ENCODE results near the gene LRRC14B.
"Not testable (repeated sequence)": the region's sequence is repeated elsewhere in the genome, so short reads cannot be mapped to it uniquely, and the experiment has no call there.

LRRC14B gene

DNA sequence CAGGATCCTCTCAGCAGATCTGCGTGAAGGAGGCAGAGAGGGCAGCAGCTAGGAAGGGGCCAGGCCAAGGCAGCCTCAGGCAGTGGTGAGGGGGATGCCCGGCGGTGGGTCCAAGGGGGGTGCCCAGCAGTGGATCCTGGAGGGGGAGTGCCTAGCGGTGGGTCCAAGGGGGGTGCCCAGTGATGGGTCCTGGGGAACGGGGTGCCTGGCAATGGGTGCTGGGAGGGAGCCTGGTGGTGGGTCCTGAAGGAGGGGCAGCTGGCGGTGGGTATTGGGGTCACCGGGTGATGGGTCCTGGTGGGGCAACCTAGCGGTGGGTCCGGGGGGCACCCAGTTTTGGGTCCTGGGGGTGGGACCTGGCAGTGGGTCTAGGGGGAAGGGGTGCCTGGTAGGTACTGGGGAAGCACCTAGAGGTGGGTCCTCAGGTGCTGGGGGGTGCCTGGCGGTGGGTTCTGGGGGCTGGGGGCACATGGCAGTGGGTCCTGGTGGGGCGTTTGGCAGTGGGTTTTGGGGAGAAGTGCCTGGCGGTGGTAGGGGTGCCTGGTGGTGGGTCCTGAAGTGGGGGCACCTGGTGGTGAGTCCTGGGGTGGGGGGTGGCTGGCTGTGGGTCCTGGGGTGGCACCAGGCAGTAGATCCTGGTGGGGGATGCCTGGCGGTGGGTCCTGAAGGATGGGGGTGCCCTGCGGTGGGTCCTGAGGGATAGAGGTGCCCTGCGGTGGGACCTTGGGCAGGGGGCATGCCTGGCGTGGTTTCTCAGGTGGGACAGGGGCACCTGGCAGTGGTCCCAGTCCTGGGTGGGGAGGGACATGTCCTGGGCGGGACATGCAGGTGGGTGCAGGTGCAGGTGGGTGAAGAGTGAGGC, 1.9 kb downstream of the LRRC14B start:
- DNase-seq: no peak

DNA sequence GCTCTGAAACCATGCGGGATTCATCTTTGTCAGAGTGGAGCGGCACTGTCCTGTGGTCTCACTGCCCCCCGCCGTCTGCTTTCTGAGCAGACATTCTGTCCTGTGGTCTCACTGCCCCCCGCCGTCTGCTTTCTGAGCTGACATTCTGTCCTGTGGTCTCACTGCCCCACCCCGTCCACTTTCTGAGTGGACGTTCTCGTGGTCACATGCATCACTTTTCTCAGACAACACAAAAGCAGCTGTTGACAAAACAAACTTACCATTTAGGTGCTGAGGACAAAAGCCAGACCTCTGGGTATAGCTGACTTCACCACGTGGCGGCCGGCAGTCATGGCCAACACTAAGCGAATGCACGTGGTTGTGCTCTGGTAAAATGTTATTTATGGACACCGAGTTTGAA, 2.8 kb downstream of the LRRC14B start:
- DNase-seq: no peak

DNA sequence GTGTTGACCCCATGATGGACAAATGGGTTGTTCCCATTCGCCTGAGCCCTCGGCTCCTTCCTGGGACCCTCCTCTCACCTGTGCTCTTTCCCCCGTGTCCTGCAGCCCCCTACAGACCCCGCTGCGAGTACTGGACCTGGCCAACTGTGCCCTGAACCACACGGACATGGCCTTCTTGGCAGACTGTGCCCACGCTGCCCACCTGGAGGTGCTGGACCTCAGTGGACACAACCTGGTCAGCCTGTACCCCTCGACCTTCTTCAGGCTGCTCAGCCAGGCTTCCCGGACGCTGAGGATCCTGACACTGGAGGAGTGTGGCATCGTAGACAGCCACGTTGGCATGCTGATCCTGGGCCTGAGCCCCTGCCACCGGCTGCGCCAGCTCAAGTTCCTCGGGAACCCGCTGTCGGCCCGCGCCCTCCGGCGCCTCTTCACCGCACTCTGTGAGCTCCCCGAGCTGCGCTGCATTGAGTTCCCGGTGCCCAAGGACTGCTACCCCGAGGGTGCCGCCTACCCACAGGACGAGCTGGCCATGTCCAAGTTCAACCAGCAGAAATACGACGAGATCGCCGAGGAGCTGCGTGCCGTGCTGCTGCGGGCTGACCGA, 3.4 kb downstream of the LRRC14B start:
- no peak for DNase-seq

DNA sequence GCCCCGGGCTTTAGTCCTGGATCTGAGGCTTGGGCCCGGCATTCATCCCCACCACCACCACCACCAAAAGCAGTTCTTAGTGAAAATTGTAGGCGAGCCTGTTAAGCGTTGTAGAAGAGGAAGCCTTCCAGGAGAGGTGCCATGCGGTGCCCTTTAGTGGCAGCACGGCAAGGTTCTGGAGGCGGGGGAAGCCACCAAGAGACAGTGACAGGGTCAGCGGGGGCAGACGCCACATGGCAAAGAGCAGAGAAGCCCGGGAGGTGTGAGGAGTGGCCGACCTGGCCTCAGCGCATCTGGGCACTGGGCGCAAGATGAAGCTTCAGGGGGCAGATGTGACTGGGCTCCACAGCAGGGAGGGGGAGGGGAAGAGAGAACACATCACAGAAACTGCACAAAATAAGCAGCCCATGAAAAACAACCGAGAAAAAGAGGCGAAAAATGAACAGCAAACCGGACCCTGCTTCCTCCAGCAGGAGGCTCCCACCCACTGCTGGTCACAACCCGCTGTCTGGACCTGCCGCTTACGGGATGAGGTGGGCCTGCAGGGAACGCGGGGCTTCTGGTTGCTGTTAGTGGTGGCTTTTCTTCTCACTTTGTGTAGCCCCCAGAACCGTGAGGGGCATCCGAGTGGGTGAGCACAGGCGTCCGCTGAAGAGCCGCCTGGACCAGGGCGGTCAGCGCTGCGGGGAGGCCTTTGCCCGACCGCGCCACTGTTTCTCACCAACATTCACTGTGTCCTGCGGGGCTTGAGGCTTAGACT, 4.3 kb downstream of the LRRC14B start:
- DNase-seq: no peak

DNA sequence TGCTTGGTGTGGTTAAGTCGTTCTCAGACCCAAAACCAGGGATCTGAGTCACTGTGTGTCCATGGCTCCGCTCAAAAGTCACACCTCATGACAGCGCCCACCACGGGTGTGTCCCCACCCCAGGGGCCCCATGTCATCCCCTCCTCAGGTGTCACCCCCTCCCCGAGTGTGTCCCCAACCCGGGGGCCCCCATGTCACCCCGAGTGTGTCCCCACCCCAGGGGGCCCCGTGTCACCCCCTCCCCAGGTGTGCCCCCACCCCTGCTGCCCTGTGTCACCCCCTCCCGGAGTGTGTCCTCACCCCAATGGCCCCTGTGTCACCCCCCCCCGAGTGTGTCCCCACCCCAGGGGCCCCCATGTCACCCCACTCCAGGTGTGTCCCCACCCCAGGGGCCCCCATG, 5.1 kb downstream of the LRRC14B start:
- no peak for DNase-seq

- not testable (repeated sequence) for DNase-seq
Observed at GRCh38 chr5:197031-197430, 5.7 kb downstream of the LRRC14B start.

- DNase-seq: no peak
Observed at GRCh38 chr5:197892-198489, 6.7 kb downstream of the LRRC14B start.

GRCh38 chr5:198516-199196, 7.4 kb downstream of the LRRC14B start:
- DNase-seq: no peak

DNA sequence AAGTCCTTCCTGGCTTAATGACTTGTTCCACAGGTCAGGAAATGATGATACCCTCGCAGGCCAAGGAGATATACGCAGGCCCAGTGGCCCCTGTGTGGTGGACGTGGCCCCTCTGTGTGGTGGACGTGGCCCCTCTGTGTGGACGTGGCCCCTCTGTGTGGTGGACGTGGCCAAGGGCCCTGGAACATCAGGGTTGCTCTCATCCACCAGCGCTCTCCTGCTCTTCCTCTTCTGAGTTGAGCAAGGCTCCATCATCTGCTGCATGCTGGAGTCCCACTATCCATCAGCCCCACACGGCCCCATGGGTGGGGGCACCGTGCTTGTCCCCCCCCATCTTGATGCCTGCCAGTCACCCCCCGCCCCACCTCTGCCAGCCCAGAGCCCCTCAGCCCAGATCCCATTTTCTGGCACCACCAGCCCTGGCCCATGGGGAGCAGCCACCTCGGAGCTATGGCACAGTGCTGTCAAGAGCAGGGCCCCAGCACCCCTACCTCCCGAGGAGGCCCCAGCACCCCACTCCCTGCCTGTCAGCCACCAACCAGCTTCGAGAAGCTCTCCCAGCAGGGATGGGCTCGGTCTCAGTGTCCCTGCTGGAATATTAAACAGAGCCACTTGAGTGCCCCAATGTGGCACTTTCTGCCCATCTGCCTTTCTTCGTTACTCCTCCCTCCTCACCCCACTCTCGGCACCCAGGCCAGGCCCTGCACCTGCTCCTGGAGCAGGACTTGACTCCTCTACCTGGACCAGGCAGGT, 8.1 kb downstream of the LRRC14B start:
- DNase-seq: no peak

DNA sequence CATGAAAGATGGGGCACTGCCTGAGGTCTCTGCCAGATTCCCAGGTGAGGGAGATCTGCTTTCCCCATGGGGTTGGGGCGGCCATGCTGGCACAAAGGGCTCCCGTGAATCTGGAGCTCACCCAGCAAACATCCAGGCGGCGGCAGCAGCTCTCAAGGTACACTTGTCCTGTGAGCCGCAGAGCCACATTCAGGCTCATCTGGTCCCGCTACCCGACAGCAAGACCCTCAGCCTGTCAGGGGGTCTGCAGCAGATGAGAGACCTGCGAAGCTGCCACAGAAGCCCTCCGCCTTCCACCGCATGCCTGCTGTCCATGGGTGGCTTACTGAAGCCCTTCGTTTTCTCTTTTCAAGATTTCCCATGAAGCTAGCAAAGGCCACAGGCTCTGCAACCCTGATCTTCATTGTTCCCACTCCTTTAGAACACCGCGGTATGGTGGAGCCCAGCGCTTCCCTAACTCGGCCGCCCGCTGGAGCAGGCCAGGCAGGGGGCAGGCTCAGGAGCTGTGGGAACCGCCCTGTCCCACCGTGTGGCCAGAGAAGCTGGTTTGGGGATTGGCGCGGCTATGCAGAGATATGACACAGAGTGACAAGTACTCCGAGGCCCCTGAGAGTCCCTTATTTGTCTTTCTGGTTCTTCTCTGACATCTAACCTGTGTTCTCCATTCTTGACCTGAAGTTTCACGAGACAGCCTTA, 8.8 kb downstream of the LRRC14B start:
- no peak for DNase-seq

DNA sequence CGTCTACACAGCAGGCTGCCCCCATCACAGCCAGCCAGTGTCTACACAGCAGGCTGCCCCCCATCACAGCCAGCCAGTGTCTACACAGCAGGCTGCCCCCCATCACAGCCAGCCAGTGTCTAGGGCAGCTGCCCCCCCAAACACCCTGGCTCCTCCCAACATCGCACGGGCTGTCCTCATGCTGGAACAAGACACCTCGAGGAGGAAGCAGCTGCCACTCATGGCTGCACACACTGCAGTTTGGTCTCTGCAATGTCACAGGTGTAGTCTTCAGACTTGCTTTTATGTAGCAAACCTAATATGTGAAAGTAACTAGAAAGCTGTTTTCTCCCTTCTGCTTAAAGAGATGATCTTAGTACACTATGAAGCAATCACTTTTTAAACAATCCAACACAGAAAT, 9.7 kb downstream of the LRRC14B start:
- DNase-seq: no peak

GRCh38 chr5:201672-202071, 10.4 kb downstream of the LRRC14B start:
- DNase-seq: no peak

DNA sequence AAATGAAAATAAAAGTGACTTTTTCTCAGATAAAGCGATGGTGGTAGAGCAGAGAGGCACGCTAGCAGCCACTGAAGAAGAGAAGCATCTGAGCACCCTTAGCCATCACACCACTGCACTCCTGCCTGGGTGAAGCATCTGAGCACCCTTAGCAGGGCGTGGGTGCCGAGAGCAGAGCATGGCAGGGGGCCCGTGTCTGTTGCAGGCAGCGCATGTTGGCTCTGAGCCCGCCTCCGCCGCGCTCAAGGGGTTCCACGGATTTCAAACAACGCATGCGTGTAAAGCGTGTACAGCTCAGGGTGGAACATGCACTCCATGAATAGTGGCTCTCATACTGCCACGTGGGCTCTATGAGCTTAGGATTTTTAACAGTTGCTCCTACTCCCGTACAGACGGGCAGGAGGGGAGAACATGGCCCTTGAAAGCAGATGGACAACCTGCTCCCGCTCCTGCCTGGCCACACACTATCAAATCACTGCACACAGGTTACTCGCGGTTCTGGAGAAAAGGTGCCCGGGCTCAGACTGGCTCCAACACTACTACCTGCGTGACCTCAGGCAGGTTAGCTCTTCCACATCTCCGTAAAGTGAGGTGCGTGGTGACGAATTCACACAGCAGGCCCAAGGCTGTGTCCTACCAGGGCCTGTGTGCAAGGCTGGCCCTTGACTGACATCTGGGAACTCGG, 12.1 kb downstream of the LRRC14B start:
- no peak for DNase-seq

GRCh38 chr5:204001-204400, 12.7 kb downstream of the LRRC14B start:
- no peak for DNase-seq

GRCh38 chr5:204462-204861, 13.2 kb downstream of the LRRC14B start:
- no peak for DNase-seq

GRCh38 chr5:204966-205670, 13.8 kb downstream of the LRRC14B start:
- no peak for DNase-seq

- DNase-seq: no peak
Observed at GRCh38 chr5:206406-206805, 15.1 kb downstream of the LRRC14B start.

DNA sequence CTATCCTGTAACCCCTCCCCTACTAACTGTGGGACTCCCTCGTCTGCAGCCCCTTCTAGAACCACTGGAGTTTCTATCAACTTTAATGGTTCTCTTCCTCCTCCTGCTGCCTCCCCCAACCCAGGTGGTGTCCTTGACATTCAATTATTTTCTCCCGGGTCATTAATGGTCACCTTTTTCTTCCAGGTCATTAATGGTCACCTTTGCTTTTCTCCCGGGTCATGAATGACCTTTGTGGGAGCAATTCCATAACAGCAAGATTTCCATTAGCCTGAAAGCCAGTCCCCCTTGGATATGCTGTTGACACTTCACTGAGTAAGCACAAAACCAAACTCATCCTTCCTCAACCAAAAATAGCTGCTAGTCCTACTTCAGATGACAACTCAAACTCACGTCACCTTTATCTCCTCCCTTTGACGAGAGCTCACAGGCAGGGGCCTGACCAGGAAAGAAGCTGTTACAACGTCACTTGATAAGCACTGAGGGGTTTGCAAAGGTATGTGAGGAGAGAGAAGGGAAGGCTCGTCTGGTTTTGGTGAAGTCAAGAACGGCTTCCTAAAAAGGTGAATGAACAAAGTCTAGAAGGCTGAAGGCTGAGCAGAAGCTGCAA, 15.7 kb downstream of the LRRC14B start:
- DNase-seq: no peak

- no peak for DNase-seq
Observed at GRCh38 chr5:207599-207998, 16.3 kb downstream of the LRRC14B start.

Data from activated T-cell treated with anti-CD3 and anti-CD28 coated beads, Interleukin-2, amount 50 U/mL, for 48 hours (primary cell).